ENCODE data around the gene PLXNA2.

The PLXNA2 gene

DNA sequence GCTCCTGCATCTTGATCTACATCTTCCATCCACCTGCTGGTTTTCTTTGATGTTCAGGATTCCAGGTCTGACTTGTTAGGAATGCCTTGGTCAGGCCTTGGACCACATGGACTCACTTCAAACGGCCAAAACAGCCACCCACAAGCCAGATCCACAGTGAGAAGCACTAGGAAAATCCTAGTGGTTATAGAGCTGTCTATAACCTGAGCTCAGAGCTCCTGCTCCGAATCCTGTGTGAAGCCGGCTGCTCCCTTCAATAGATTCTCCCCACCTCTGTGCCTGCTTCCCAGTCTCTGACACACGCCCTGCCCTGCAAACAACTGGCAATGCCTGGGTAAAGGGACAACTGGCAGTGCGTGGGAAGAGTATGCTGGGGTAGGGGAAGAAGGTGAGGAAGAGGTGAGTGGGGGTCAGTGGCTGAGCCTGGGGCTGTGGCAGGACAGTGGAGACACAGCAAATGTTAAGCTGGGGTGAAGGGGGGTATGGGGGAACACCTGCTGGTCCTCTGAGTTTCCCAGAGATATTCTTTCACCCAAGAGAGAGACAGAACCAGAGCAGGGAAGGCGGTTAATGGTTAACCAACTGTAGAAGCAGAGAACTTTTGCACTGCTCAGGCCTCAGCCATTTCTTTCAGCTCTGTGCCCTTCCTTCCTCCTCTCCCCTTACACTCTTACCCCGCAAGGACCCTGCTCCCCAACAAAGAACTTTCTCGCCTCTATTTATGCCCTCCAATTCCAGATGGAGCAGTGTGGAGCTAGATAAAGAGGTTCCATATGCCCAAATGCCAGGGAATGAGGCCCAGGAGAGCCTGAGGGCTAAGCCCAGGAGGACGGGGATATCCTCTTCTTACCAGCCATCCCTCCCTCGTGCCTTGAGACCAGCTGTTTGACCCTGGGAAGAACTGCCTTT lies 4.5 kb downstream of the PLXNA2 start:
- TF ChIP-seq FOXP2 (optimal IDR thresholded peaks at IDR 0.05; ENCODE audit: borderline replicate concordance, extremely low read depth, extremely low read length, insufficient read depth) (no peak), POLR2AphosphoS5 (IDR thresholded peaks at IDR 0.05; ENCODE audit: low read depth, low read length) (no peak), SIN3A (IDR thresholded peaks at IDR 0.05; ENCODE audit: borderline replicate concordance, insufficient read depth, low read length) (no peak), TAF1 (IDR thresholded peaks at IDR 0.05; ENCODE audit: borderline replicate concordance, insufficient read depth, low read length) (no peak)
- TF ChIP-seq, protein P1, sequence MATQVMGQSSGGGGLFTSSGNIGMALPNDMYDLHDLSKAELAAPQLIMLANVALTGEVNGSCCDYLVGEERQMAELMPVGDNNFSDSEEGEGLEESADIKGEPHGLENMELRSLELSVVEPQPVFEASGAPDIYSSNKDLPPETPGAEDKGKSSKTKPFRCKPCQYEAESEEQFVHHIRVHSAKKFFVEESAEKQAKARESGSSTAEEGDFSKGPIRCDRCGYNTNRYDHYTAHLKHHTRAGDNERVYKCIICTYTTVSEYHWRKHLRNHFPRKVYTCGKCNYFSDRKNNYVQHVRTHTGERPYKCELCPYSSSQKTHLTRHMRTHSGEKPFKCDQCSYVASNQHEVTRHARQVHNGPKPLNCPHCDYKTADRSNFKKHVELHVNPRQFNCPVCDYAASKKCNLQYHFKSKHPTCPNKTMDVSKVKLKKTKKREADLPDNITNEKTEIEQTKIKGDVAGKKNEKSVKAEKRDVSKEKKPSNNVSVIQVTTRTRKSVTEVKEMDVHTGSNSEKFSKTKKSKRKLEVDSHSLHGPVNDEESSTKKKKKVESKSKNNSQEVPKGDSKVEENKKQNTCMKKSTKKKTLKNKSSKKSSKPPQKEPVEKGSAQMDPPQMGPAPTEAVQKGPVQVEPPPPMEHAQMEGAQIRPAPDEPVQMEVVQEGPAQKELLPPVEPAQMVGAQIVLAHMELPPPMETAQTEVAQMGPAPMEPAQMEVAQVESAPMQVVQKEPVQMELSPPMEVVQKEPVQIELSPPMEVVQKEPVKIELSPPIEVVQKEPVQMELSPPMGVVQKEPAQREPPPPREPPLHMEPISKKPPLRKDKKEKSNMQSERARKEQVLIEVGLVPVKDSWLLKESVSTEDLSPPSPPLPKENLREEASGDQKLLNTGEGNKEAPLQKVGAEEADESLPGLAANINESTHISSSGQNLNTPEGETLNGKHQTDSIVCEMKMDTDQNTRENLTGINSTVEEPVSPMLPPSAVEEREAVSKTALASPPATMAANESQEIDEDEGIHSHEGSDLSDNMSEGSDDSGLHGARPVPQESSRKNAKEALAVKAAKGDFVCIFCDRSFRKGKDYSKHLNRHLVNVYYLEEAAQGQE (IDR thresholded peaks at IDR 0.05; ENCODE audit: insufficient read depth in 1 of 2, low read depth in 2 of 2, low read length in 2 of 2): no peak

DNA sequence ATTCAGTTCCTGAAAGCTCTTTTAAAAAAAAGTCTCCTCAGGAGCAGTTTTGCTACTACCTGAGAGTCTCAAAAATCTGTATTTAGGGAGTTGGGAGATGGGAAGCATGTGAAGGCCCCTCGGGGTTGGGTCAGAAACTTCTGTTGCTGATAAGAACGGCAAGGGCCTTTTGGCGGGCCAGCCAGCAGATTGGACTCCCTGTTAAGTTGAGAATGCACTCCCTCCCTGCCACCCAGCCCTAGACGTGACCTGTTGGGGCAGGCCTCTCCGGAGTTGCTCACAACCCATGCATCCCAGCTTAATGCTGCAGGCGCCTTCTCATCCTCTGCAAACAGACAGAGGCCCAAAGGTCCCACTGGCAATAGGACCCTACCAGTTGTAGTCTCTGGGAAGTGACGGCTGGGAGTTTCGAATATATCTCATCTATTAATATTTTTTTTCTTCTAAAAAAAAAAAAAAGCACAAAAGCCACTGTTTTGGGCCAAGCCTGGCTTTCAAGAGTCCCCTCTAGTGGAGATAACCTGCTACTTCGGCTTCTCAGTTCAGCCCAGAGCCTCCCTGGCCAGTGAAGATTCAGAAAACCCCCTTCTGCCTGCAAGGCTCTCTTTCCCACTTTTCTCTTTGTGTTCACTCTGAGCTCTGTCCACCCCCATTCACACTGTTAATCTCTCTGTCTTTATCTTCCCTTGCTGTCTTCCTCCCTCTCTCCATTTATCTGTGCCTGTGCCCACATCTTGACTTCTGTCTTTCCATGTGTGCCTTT lies 5.3 kb downstream of the PLXNA2 start:
- TF ChIP-seq SIN3A (IDR thresholded peaks at IDR 0.05; ENCODE audit: borderline replicate concordance, insufficient read depth, low read length) (no peak), TAF1 (IDR thresholded peaks at IDR 0.05; ENCODE audit: borderline replicate concordance, insufficient read depth, low read length) (no peak), FOXP2 (optimal IDR thresholded peaks at IDR 0.05; ENCODE audit: borderline replicate concordance, extremely low read depth, extremely low read length, insufficient read depth) (no peak), POLR2AphosphoS5 (IDR thresholded peaks at IDR 0.05; ENCODE audit: low read depth, low read length) (no peak)
- TF ChIP-seq, protein P1 (IDR thresholded peaks at IDR 0.05; ENCODE audit: insufficient read depth in 1 of 2, low read depth in 2 of 2, low read length in 2 of 2): no peak

DNA sequence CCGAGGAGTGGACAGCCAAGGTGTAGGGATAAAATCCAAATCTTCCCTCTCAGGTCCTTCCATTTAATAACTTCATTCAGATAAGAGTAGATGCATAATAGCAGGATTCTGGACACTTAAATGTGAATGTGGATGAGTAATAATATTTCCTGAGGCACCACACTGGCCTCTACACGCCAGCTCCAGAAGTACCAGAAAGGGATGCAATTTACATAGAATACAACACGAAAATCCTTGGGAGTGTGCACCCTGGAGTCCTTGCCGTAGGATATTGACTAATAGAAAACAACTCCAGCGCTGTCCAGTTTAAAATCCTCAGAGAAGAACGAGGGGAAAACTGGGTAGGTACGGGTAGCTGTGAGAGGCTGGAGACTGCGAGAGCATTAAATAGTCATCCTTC lies 6.9 kb downstream of the PLXNA2 start:
- TF ChIP-seq POLR2AphosphoS5 (IDR thresholded peaks at IDR 0.05; ENCODE audit: low read depth, low read length) (no peak), SIN3A (IDR thresholded peaks at IDR 0.05; ENCODE audit: borderline replicate concordance, insufficient read depth, low read length) (no peak), TAF1 (IDR thresholded peaks at IDR 0.05; ENCODE audit: borderline replicate concordance, insufficient read depth, low read length) (no peak), FOXP2 (optimal IDR thresholded peaks at IDR 0.05; ENCODE audit: borderline replicate concordance, extremely low read depth, extremely low read length, insufficient read depth) (no peak)
- TF ChIP-seq, protein P1 (IDR thresholded peaks at IDR 0.05; ENCODE audit: insufficient read depth in 1 of 2, low read depth in 2 of 2, low read length in 2 of 2): no peak

DNA sequence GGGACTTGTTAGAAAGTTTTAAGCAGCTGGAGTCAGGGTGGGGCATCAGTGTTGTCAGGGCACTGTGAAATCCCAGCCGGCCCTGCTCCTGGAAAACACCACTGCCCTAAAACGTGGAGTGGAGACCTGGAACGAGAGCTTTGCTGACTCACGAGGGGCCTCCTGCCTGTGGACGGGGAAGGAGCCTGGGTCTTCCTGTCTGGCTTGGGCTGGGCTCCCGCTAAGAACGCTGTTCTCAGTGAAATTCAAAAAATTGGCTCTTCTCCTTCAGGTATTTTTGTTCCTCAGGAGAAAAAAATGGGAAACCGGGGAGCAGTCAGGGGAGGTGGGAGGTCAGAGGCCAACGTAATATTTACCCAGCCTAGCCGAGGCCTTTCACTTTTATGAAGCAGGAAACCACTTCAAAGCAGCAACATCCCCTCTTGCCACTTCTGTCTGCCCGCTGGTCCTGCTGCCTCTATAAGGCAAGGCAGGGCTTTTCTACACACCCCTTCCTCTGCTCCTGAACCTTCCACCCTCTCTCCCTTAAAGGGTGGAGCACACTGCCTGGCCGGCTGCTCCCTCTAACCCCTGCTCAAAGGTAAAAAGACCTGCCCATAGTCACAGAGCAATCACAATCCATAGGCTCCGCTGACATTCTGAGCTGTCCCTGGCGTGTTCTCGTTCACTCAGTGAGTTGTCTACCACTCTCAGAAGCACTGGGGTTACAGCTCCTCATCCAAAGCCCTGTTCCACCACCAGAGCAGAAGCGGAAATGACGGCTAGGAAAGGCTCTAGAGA lies 8.0 kb downstream of the PLXNA2 start:
- TF ChIP-seq POLR2AphosphoS5 (IDR thresholded peaks at IDR 0.05; ENCODE audit: low read depth, low read length) (no peak), TAF1 (IDR thresholded peaks at IDR 0.05; ENCODE audit: borderline replicate concordance, insufficient read depth, low read length) (no peak), SIN3A (IDR thresholded peaks at IDR 0.05; ENCODE audit: borderline replicate concordance, insufficient read depth, low read length) (no peak), FOXP2 (optimal IDR thresholded peaks at IDR 0.05; ENCODE audit: borderline replicate concordance, extremely low read depth, extremely low read length, insufficient read depth) (no peak)
- TF ChIP-seq, protein P1 (IDR thresholded peaks at IDR 0.05; ENCODE audit: insufficient read depth in 1 of 2, low read depth in 2 of 2, low read length in 2 of 2): no peak
